Measurements from ENCODE around the gene TUBB6. TPM values are rescaled to one million over a fixed set of nuclear protein-coding genes. Genes with fewer than 3 reads are reported as not detected.

TUBB6 gene
- total and polyA plus RNA-seq, 2 experiments from 2014 or later: 148 to 329 TPM

- H3K4me2 ChIP-seq: no peak overlapping the region
- H3K4me1 Mint-ChIP-seq: peaks cover 32% of the 10 kb centered on the region
- H3K4me3 Mint-ChIP-seq: no peak overlapping the region; the same call in 2 of the 3 replicates
- no peak overlapping the region for H2AFZ ChIP-seq
- H3K4me3 ChIP-seq: no peak overlapping the region
- H3K79me2 ChIP-seq (replicated peaks; ENCODE audit: insufficient read depth): peaks cover 10% of the 10 kb centered on the region
- no peak for DNase-seq (ENCODE audit: low spot score)
- ATAC-seq: no peak
- TF ChIP-seq REST (IDR thresholded peaks at IDR 0.05; ENCODE audit: unreplicated experiment): no peak
- TF ChIP-seq STAT1 (IDR thresholded peaks at IDR 0.05; ENCODE audit: unreplicated experiment): no peak
- TF ChIP-seq ETS1 (IDR thresholded peaks at IDR 0.05): no peak
- no peak for TF ChIP-seq ZNF462 (CRISPR knock-in tag; IDR thresholded peaks at IDR 0.05)
- no peak for TF ChIP-seq NANOG (IDR thresholded peaks at IDR 0.05; ENCODE audit: borderline replicate concordance)
- TF ChIP-seq ZNF331 (CRISPR knock-in tag; IDR thresholded peaks at IDR 0.05; ENCODE audit: low read depth): no peak
- no peak for TF ChIP-seq JUNB (IDR thresholded peaks at IDR 0.05; ENCODE audit: unreplicated experiment)
- H3K36me3 Mint-ChIP-seq (ENCODE audit: low read depth): peaks cover 4% of the 10 kb centered on the region
- peaks cover 41% of the 10 kb centered on the region for H3K27me3 Mint-ChIP-seq (ENCODE audit: insufficient read depth, low read depth, poor library complexity)
- 0 out of 3 replicates have a peak, but pooled peaks cover under 1% of the 10 kb centered on the region for H3K9me3 Mint-ChIP-seq
- peaks cover 21% of the 10 kb centered on the region for H3F3A ChIP-seq (replicated peaks; ENCODE audit: low read depth)
- no peaks in the 10 kb centered on the region for H3K9me2 ChIP-seq (ENCODE audit: insufficient read depth)
- H3K27ac Mint-ChIP-seq: no peak overlapping the region
- H4K20me1 ChIP-seq (replicated peaks; ENCODE audit: insufficient read depth): no peaks in the 10 kb centered on the region; the same call in 1 of the 2 replicates
- H3K4me1 ChIP-seq (ENCODE audit: insufficient read depth): peaks cover 23% of the 10 kb centered on the region
- H3K27ac ChIP-seq (ENCODE audit: low read depth): no peak overlapping the region
- no peaks in the 10 kb centered on the region for H3K36me3 ChIP-seq (ENCODE audit: insufficient read depth)
- peaks cover 32% of the 10 kb centered on the region for H3K27me3 ChIP-seq (ENCODE audit: insufficient read depth)
Observed at GRCh38 chr18:12304351-12305210, 3.5 kb upstream of the TUBB6 start.
